SHP77 (cell line): ENCODE results near the gene IPCEF1.

ENCODE experiments used
- DNase-seq, 2 experiments: peaks; one replicate each; lab custom pipeline; 2025; lab: John Stamatoyannopoulos, UW

Gene IPCEF1

DNA sequence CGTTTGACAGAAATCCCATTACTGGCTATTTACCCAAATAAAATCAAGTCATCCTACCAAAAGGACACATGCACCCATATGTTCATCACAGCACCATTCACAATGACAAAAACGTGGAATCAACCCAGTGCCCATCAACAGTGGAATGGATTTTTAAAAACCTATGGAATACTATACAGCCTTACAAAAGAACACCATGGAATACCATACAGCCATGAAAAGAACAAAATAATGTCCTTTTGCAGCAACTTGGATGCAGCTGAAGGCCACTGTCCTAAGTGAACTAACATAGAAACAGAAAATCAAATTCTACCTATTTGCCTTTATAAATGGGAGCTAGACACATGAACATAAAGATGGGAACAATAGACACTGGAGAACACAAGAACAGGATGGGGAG is 17.4 kb upstream of the IPCEF1 start:
- DNase-seq = no peak

DNA sequence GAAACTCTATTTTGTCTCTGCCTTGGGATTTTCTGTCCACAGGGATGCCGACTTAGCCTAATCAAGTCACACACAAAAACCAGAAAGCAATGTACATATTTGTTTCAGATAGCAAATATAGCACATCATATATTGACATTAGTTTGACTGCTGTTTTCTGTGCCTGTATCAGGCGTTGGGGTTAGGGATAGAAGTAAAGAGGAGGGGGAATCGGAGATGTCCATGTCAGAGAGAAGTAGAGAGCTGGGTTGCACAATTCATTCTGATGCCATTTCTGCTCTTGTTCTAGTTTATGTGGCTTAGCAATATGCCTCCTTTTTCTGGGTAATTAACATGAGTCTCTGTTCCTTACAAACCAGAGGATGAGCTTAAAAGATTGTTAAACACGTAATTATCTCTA is 14.7 kb upstream of the IPCEF1 start:
- DNase-seq = no peak

DNA sequence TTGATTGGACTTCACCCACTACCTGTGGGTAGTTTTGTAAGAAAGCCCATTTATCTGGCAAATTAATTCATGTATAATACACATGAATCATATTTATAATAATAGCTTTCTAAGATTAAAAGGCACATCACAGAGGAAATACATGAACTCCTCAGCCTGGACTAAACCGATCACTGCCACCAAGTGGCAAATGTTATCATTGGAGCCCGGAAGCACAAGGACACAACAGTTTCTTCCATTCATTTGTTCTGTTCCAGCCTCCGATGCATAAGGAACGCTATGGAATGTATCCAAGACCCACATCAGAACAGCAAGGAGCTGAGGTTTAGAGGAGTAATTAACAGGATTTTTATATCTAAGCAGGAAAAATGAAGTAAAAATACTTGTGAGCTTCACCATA is 13.9 kb upstream of the IPCEF1 start:
- no peak for DNase-seq

DNA sequence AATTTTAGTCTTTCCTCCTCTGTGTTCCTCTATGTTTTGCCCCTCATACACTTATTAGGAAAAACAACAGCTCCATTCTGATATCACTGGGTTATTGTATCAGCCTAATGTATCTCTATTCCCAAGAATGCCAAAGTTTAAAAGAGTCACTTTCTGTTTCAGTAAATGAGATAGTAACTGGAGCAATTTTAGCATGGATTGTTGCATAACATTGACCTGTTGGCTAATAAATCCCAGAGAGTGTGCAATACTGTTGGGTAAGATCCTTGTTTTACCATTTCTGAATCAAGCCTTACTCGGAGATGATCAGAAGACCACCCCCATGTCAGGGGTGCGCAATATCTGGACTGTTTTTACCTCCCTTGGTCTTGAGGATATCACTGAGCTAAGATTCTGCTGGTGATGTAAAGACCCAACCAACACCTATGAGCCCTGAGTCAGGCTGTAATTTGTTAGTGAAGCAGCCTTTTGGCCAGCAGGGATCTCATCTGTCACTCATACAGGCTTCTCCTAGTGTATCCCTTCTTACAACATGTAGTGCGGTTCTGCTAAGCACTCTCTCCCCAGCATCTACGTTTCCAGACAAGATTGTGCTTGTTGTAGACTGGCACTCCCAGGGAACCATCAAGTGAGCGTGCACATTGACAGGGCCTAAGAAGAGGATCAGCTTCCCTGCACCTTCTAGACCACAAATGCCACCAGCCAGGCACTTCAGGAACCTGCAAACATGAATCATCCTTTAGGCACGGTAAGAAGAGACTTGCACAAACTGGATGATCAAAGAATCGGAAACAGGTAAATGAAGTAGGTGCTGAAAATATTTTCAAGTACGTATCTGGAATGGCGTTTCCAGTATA is 11.5 kb upstream of the IPCEF1 start:
- no peak for DNase-seq

DNA sequence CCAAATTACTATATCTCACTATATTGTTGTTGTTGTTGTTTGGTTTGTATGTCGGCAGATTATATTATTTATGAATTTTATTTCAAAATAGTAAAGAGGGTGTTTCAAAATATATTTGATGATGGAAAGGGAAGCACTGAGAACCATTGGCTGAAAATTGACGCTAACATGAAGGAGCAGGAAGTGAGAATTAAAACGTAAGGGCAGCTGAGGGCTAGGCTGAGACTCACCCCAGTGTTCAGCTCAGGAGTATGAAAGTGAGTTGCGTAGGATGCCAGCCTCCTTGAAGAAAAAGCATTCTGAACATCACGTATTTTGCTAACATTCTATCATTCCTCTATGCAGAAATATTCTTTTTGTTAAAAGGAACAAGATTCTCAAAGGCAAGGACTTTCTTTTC is 10.7 kb upstream of the IPCEF1 start:
- DNase-seq = no peak

DNA sequence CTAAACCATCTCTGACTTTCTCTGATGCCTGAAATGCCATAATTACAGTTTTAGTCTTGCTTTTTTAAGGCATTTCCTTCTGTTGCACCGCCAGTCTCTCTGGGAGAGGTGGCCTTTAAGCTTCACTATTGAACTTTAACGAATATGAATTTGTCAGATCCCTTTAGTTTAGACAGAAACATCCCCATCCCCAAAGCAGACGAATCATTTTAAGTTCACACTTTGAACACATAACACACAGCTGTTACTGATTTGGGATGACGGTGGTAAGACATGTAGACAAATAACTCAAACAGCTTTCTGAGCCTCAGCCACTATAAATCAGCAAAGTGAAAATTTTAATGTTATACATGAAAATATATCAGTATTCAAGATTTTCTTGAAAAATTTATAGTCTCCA is 7.2 kb upstream of the IPCEF1 start:
- no peak for DNase-seq

DNA sequence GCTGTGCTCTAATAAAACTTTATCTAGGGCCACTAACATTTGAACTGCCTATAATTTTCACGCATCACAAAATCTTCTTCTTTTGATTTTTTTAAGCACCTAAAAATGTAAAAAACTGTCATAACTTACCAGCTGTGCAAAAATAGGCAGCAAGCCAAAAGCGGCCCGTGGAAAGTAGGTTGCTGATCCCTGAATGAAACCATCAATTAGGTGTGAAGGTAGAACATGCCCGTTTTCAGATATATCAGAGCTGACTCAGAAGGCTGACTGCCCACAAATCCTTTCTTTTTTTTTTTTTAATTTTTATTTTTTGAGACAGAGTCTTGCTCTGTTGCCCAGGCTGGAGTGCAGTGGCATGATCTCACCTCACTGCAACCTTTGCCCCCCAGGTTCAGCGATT is 4.9 kb upstream of the IPCEF1 start:
- DNase-seq = no peak

DNA sequence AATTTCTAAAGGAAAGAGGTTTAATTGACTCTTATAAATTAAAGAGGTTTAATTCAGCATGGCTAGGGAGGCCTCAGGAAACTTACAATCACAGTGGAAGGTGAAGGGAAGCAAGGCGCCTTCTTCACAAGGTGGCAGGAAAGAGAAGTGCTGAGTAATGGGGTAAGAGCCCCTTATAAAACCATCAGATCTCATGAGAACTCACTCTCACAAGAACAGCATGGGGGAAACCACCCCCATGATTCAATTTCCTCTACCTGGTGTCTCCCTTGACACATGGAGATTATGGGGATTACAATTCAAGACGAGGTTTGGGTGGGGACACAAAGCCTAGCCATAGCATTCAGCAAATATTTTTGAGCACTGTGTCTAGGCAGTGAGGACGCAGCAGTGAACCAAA is 3.9 kb upstream of the IPCEF1 start:
- no peak for DNase-seq

DNA sequence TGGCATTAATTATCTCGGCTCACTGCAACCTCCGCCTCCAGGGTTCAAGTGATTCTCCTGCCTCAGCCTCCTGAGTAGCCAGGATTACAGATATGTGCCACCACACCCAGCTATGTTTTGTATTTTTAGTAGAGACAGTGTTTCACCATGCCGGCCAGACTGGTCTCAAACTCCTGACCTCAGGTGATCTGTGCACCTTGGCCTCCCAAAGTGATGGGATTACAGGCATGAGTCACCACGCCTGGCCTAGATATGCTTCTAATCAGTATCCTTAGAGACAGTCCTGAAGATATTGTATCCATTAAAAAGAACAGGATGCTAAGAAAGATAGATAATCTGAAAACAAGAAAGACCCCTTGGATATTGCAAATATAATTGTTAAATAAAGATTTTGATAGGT is 3.1 kb upstream of the IPCEF1 start:
- no peak for DNase-seq

DNA sequence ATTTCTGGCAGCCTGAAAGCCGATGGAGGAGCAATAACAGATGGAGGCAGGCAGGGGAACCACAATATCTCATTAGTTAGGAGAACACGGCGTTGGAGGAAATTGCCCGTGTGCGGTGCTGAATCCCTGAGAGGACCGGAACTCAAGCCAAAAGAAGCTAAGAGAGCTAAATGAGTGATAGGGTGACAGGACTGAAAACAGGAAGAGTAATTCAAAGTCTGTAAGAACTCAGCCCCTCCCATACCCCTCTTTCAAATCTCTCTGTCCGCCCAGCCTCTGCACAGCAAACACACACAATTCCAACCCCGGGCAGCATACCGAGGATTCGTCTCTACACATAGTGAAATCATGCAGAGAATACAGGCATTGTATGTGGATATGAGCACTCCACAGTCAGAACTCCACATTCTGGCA is 2.6 kb upstream of the IPCEF1 start:
- DNase-seq = no peak

DNA sequence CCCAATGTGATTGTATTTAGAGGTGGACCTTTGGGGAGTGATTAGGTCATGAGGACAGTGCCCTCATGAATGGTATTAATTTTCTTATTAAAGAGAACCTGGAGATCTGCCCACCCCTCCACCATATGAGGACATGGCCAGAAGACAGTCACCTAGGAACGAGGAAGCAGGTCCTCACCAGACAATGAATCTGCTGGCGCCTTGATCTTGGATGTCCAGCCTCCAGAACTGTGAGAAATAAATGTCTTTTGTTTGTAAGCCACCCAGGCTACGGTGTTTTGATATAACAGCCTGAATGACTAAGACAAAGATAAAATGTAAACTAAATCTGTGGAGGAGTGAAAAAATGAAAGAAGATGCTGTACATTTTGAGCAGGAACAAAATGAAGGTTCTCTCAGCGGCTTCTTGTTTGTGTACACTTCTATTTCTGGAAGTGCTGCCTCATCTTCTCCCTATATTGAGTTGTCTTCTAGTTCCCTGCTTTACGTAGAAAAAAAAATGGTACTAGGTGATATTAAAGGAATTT is 1.5 kb upstream of the IPCEF1 start:
- DNase-seq = no peak

DNA sequence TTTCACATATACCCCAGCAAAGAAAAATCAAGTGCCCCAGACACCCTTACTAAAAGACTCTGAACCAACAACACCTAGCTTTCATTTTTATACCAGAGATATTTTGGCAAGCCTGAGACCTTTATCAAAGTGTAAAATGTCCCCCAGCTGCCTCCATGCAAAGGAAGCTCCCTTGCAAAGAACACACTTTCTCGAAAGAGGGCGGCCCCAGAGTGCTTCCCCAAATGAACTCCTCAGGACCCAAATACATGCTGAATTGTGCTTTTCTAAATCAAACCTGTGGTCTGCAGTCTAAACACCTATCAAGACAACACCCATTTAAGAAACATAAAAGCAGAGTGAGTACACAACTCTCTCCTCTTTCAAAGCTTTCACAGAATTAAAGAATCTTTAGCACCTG is 490 bp downstream of the IPCEF1 start:
- DNase-seq = no peak

DNA sequence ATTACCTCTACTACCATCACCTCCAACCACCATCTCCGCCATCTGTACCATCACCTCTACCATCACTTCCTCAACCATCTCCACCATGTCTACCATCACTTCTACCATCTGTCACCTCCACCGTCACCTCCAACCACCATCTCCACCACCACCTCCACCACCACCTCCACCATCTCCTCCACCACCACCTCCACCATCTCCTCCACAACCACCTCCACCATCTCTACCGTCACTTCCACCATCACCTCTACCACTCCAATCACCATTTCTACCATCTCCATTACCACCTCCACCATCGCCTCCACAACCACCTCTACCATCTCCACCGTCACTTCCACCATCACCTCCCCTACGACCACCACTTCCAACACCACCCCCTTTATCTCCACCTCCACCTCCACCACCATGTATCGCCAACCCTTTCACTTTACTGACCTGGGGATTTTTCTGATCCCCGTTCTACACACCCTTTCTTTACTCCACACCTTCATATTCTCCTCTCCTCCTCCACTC is 2.3 kb downstream of the IPCEF1 start:
- no peak for DNase-seq

DNA sequence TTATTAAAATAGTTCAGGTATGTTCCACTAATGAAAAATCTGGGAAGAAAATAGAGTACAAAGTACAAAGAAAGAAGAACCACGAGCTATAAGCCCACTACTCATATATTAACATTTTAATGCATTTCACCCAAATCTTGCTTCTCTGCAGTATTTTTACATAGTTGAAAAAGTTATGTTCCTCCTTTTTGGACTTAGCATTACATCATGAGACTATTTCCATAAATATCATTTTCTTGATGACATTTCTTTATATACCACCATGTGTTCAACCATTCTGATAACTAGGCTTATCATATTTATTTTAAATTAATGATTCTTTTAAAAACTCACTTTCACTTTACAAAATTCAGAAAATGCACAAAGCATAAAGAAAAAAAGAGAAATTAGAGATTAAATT is 3.0 kb downstream of the IPCEF1 start:
- no peak for DNase-seq

DNA sequence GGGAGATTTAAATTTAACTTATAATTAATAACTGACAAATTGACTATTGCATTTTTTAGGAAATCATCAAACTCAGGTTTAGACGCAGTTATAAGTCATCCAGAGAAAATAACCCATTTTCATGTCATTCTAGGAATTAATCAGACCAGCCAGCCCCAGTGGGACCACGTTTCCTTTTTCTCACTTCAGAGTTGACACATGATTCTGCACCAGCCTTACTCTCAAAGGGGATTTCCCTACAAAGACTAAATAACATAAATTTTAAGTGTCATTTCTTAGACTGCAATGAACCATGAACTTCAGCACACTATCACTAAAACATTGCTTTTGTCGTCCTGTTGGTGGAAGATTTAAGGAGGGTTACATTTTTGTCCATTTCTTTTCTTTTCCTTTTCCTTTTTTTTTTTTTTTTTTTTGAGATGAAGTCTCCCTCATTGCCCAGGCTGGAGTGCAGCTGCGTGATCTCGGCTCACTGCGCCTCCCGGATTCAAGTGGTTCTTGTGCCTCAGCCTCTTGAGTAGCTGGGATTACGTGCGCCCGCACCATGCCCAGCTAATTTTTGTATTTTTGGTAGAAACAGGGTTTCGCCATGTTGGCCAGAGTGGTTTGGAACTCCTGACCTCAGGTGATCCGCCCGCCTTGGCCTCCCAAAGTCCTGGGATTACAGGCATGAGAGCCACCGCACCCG is 3.6 kb downstream of the IPCEF1 start:
- no peak for DNase-seq

DNA sequence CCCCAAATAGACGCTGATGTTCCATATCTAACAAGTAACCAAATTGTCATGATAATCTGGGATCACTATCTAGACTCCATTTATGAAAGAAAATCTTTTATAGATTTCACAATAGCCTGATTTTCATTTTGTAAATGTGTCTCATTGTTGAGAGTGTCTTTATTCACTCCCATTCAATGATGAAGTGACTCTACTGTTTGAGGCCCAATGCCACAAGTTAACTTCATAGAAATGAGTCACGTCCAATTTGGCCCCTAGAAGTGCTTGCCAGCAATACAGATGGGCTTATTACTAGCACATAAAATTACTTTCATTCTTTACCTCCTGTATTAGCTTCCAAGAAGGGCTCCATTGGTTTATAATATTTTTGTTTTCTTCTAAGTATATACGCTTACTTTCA is 6.3 kb downstream of the IPCEF1 start:
- DNase-seq = no peak

DNA sequence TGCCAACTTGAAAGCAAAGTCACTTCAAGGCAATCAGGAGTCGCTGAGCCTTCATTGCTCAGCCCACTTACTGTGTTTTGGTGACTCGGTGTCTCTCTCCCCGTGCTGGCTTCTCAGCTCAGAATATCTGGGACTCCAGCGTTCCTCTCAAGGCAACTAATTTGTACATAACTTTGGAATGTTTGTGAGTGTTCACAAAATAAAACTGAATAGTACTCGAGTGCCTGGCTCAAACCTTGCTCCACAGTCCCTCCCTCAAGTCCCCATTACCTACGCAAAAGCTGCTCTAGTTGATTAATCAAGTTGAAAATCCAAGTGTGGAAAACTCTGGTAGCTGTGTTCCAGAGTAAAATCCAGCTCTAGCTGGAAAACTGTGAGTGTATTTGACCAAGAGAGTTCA is 8.6 kb downstream of the IPCEF1 start:
- no peak for DNase-seq

DNA sequence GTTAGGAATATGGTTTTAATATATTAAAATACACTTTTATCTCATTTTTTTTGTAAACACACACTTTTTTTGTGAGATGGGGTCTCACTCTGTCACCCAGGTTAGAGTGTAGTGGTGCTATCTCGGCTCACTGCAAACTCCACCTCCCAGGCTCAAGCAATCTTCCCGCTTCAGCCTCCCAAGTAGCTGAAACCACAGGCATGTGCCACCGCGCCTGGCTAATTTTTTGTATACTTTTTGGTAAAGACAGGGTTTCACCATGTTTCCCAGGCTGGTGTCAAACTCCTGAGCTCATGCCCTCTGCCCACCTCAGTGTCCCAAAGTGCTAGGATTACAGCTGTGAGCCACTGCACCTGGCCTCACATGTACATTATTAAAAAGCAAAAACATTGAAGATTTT is 10.8 kb downstream of the IPCEF1 start:
- DNase-seq = no peak

DNA sequence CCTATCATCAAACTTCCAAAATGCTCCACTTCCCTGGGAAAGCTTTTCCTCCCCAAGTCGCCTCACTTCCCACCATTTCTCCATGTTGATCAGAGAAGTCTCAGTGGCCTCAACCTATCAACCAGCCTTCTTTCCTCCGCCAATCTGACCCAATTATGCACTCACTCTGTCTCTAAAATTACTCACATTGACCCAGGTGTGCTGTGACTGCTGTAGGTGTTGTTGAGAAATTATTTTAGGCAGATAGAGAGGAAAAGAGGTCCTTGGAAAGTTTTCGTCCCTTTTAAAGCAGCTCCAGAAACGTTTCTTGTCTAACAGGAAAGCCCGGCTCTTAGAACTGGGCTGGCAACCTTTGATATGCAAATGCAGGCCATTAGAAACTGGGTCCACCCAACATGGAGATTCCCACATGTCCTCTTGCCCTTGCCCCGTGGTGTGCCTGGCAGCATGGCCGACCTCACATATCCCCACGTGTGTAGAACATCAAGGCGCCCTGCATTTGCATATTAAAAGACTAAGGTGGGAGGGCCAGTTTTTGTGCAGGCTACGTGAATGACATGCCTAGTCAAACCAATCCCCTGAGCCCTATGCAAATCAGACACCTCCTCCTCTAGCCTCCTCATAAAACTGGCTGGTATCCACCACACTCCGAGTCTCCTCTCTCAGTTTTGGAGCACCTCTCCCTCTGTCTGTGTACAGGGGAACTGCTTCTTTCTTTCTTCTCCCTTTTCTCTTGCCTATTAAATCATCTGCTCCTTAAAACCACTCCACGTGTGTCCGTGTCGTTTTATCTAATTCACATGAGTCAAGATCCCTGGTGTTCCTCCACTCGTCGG is 12.9 kb downstream of the IPCEF1 start:
- DNase-seq = no peak

DNA sequence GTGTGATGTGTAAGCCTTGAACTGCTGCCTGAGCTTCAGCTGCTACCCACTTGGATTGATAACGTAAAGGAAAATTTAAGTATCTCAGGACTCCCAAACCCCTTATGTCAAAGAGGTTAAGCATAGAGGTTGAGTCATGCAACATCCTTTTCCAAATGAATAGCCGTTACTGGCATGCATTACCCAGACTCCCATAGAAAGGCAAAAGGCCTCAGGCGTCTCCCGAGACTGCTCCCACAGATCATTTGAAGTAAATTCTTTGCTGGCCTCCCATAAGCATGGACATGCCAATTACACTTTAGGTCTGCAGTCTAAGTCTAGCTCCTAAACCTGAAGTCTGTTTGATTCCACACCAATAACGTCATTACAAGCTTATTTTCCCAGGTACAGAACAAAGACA is 14.7 kb downstream of the IPCEF1 start:
- DNase-seq = no peak

DNA sequence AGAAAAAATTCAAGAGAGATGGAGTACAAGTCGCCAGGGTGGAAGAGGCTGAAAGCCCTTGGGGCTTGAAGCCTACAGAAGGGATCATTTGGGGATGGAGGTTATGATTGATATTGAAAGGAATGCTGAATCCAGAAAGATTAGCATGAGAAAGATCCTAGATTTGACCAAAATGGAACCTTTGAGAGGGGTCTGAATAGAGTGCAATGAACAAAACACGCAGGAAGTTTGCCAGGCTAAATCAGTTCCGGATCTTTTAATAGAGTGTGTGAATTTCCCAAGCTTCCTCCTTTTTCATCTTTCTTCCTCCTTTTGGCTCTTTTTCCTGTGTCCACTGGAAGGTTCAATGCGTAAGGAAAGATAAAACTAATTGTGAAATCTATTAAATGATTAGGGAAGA is 15.3 kb downstream of the IPCEF1 start:
- DNase-seq = no peak

DNA sequence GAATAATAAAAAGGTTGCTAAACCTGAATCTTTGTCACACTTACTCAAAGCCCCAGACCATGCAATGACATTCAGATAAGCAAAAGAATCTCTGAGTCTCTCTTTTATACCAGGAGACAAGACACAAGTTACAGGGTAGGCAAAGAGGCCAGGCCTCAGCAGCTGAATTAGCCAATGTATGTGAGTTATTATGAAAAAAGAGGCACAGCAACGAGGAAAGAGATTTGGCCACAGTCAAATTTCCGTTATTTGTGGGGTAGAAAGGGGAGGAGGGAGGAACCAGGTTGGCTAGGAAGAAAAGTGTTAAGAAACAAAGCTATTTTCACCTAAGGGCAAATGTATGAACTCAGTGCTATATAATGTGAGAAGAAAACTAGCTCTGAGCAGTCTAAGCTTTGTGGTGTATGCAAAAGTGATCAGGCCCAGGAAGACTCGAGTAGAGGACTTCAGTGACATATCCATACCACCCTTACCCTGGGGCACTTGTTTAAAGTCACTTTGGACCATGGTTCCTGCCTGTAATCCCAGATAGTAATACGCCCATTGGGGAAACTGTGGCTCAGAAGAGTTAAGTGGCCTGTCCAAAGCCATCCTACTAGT is 19.1 kb downstream of the IPCEF1 start:
- no peak for DNase-seq
